OCI-LY7 (cell line): ENCODE measurements around the gene ALDH3A1.

Source experiments
- CTCF ChIP-seq: fragments of 200-600 bp; sonication (generic); conservative IDR thresholded peaks from 2 replicates; pipeline ENCODE4 v1.5.1; 2014; ENCODE audit warnings: mild to moderate bottlenecking, antibody characterized with exemption, low read length, moderate library complexity, mixed read lengths
- EZH2phosphoT487 ChIP-seq: fragments of 200-600 bp; sonication (generic); IDR thresholded peaks from 2 replicates; pipeline ENCODE4 v1.6.1; 2018; ENCODE audit warnings: low read depth, borderline replicate concordance, mild to moderate bottlenecking, mixed run types, antibody characterized with exemption, low read length, moderate library complexity, mixed read lengths

- TF ChIP-seq CTCF (no peak), EZH2phosphoT487 (no peak)
Measured at GRCh38 chr17:19717411-19717908, 30.6 kb downstream of the ALDH3A1 start.
